Activated CD8-positive, alpha-beta memory T cell treated with anti-CD3 and anti-CD28 coated beads, Interleukin-2, amount 50 U/mL, for 24 hours (primary cell): ENCODE data around the gene ENDOV.

Source experiments
- DNase-seq: peaks from one replicate; pipeline ENCODE4 v3.0.0-alpha.2; 2020; ENCODE audit errors: extremely low read depth

The ENDOV gene

GRCh38 chr17:80485846-80486245 lies 70.9 kb downstream of the ENDOV start:
- DNase-seq = no peak

DNA sequence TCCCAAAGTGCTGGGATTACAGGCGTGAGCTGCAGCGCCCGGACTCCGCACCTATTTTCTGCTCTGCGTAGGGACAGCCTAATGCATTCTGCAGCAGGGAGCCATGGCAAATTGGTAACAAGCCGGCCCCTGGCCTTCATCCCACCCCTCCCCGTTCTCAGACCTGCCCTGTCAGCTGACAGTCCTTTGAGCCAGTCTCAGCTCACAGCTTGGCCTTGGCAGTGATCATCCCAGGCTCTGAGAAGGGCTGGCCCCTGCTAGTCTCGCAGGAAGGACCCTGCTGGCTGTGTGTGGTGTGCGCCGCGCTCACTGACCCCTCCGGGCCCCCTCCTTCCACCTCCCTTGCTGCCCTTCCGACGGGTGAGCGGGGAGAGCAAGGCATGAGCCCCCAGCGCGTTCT lies 71.7 kb downstream of the ENDOV start:
- DNase-seq = no peak

DNA sequence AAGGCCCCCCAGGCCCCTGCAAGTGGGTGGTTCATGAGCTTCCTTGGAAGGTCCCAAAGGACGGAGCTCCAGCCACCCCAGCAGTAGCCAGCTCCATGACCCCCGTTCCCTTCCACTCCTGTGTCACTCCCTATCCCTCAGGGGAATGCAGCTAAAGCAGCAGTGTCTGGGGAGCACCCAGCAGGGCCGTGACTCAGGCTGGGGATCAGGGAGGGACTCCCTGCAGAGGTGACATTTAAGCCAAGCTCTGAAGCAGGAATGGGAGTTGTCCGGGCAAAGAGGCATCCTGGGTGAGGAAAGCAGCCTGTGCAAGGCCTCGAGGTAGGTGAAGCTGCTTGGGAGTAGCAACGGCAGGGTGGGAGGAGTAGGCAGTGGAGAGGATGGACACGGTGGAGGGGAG lies 72.5 kb downstream of the ENDOV start:
- DNase-seq = no peak
